ENCODE results near the gene BTBD9.
"Not testable (repeated sequence)": the region's sequence is repeated elsewhere in the genome, so short reads cannot be mapped to it uniquely, and the experiment has no call there.

BTBD9 gene

DNA sequence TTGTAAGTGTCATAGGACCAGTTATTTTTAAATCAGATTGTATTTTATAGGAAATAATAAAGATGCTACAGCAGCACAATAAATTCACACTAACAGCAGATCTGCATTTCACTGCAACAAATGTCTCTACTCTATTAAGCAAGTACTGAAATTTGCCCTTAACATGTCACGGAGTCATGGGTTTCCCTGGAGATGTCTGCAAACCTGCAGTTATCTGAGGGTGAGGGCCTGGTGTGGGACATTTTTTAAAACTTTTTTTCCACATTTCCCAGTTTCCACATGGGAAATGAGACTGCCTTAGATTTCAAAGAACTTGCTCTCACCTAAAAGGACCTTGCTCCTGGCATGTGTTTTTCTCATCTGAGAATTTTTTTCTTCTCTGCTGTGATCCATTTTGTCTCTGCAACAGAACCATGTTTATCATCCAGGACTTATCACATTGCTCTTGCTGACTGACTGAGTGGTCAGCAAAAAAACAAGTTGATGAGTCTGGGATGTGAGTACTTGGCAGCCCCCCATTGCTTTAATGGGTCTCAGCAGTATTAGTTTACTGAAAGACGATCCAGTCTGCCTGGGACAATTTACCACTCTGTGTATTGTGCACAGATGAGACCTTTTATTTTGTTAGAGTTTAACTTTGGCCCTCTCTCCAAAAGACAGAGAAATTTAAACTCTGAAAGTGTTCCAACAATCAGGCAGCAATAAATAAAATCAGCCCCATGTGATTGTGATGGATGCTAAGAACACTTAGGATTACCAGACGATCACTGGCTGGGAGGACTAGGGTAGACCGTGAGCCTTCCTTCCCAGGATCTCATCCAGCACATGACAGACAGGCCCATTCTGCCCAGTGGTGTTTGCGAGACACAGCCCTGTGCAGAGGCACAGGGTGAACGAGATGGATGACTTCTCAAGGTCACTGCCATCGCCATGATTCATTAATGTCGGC lies 268.8 kb downstream of the BTBD9 start:
- no peak for DNase-seq

DNA sequence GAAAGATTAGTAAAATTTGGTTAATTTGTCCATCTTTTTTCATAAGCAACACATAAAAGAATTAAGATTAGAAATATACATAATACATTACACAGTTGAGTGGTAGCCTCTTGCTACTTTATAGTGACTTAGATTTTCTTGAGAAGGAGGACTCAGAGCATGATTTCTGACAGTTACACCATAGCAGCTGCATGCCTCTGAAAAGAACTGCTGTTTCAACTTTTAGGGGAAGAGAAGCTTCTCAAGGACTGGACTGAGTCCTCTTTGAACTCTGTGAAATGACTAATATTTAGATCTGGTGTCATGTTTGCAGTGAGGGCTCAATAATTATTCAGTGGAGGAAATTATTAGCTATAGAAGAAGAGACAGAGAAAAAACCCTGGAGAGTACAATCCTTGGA lies 272.5 kb downstream of the BTBD9 start:
- DNase-seq: no peak

DNA sequence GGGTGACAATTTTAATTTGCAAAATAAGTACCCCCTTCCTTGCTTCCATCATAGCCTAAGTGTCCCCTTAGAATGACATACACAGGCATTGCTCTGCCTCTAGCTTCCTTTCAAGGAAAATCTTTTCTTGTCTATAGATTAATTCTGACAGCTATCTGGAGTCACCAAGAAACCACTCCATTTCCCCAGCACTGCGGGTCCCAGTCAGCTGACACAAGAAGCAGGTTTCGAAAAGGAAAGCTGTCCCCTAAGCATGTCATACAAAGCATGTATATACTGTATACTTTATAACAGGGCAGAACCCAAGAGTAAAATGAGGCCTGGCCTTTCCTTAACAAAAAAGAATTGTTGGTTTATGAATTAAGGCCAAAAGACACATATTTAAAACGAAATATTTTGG lies 273.5 kb downstream of the BTBD9 start:
- no peak for DNase-seq

DNA sequence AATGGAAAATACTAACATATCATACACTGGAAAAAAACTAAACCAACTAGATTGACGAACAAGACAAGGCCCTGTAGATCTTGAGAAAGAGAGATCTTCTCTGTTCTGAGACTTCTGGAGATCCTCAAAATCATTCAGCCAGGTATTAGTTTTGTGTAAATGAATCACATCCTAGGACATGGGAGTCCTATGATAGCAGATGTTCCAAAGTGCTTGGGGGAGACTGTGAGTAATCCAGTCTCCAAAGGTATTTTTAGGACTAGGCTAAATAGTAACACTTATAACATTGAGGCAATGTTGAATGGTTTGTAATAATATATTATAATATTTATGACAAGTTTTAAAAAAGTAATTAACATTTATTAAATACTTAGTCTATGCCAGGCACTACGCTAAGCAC lies 275.0 kb downstream of the BTBD9 start:
- no peak for DNase-seq

DNA sequence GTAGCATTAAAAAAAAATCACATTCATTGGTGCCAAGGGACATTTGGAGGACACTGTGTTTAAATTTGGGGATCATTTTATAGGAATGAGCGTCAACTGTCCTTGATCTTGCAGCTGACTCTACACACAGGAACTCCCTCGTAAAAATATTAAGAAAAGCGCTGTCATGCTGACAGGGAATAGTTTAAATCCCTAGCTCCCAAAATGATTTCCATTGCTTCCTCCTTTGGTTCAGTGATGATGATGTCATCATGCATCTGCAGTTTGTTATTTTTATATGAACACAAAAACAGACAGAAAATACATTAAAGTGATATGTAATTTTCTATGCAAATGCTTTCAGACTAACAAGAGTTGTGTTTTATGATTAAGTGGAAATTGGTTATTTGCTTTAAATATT lies 275.6 kb downstream of the BTBD9 start:
- no peak for DNase-seq

DNA sequence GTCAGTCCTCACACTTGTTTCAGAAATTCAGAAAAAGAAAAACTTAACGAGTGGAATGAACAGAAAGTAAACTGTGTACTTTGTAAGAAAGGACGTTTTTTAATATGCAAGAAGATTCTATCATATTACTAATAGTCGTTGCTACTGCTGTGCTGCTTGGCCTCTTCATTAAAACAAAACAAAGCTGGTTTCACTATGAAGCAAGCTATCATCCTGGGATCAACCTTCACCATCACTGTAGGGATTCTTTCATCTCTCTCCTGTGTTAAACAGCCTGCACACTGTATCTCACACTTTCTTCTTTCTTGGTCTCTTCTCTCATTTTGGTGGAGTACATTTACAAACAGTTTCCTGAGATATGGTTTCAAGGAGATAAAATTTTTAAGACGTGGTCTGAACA lies 284.2 kb downstream of the BTBD9 start:
- no peak for DNase-seq

DNA sequence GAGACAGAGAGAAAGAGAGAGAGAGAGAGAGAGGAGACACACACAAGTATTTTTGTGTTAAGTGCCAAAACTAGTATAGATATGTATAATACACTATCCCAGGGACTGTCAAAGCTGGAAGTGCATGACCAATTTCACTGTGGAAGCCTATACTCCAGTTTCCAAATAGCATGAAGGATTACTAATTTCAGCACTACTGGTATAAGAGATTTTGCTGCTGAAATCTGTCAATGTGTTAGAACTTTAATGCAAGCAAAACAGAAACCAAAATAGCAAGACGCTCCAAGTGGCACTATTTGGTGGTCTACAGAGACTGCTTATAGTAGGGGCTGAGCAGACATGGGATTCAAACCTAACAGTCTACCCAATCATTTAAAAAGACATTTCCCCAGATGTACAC lies 284.8 kb downstream of the BTBD9 start:
- DNase-seq: no peak

DNA sequence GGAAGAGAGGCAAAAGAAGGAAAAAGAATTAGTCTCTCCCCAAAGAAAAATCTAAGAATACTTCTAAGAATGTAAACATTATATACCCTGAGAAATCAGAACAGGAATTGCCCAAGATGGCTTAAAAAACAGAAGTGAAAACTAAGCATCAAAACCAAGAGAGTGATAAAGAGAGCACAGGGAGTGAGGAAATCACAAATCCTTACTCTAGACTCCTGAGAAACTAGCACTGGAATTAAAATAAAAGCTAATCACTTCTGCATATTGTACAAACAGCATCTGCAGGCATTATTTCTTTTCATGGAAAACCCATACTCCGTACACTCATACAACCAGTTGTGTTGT lies 285.7 kb downstream of the BTBD9 start:
- no peak for DNase-seq

DNA sequence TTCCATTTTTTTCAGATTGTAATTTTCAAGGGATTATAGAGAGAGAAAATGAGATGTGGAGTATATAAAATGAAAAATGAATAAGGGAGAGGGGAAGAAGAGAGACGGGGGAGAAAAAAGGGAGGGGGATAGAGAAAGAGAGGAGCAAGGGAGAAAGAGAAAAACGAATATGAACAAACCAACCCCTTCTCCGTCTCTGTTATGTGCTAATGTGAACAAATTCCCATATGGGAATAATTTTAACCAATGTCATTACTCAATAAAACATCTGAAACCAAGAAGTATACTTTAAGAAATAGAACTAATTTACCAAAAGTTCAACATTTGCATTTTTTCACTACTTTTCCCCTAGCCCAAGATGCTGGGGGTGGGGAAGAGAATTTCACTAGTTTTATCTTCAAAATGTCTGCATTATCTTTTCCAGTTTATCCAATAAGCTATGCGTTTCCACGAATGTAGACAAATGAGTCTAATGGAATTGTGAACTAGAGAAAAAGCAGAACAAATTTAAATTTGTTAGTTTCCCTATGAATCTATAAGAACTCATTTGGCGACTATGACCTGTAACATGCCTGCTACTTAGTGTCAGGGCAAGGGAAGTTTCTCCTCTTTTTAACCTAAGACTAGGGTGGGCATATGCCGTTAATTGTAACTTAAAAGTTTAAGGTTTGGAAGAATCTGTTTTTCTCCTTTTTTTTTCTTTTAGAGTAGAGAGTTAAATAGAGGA lies 286.3 kb downstream of the BTBD9 start:
- DNase-seq: no peak

DNA sequence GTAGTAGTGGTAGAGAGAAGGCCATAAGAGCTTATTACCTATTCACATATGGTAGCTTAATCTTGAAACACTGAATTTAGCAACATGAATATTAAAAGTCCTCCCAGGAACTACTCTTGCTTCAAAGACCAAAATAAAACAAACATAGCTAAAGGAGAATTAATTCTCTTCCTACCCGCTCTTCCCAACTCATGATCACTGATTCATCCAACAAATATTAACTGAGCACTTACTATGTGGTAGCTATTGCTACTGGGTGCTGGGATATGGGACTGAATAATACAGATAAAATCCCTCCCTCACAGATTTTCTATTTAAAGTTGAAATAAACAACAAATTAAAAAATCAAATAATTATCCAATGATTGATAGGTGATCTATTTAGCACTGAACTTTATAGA lies 287.1 kb downstream of the BTBD9 start:
- no peak for DNase-seq

DNA sequence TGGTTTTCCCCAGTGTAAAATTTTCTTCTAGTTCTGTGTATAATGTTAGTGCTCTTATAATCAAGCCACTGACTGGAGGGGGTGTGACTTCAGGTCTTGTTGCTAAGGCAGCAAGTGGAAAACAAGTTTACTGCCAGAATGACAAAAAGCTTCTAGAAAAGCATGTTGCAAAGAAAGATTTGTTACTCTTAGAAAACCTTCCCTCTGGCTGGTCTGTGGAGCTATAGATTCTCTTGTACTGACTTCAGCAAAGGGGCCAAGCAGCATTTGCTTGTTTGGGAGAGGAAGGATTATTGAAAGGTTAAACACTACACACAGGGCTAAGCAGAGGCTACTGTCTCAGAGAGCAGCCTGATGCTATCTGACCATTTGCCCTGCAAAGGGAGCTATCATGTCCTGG lies 288.8 kb downstream of the BTBD9 start:
- no peak for DNase-seq

DNA sequence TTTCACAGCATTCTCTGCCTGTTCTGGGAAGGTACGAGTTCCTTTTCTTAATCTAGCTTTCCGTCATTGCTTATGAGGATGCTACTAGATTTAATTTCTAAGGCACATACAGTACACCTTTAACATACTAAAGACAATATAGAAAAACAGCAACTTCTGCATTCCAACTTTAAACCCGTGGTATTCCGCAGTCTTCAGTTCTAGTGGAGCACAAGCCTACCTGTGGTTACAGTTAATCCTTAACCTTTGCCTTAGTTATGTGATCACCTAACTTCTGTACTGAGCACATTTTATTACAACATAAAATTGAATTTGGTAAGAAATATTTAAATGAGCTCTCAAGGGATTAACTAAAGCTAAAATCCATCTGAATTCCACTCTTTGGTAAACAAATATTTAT lies 289.5 kb downstream of the BTBD9 start:
- DNase-seq: no peak

DNA sequence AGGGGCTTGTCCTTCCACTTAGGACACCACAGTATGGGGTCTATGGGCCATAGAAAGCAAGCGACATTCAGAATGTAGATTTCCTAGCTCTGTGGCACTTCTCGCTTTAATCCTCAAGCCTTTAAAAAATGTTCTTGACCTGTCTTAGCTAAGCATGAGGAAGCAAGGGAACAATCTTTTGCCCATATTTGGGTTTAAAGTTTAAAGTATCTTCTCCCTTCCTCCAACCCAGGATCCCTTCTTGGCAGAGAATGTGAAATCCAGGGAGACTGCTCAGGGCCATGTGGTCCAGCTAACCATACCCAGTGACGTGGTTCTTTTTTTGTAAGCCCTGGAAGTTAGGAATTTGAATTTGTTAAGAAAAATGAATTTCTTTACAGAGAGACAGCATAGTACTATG lies 289.9 kb downstream of the BTBD9 start:
- DNase-seq: no peak

DNA sequence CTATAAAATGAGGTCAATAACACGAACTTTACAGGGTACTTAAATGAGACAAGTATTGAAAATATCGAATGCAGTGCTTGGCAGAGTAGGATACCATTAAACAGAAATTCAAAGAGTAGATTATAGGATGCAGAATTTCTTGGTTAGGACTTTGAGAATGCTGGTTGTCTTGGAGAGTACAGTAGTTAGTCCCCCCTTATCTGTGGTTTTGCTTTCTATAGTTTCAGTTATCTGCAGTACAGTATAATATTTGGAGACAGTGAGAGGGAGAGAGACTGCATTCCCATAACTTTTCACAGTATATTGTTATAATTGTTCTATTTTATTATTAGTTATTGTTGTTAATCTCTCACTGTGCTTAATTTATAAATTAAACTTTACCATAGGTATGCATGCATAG lies 290.5 kb downstream of the BTBD9 start:
- DNase-seq: no peak

DNA sequence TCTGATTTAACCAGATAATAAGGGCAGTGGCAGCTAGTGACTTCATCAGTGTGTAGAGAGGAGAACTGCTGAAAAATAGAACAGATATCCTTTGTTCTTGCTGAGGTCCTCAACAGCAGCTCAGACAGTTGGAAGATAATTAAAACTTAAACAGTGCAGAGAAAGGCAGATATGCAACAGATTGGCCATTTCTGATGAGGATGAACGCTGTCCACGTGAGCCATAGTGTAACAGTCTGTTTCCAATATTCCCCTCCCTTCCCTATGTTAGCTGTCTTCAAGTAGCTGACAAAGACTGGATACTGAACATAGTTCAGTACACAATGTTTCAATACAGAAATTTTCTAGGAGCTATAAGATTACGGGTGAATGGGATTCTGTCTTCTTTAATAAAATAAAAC lies 291.4 kb downstream of the BTBD9 start:
- no peak for DNase-seq

DNA sequence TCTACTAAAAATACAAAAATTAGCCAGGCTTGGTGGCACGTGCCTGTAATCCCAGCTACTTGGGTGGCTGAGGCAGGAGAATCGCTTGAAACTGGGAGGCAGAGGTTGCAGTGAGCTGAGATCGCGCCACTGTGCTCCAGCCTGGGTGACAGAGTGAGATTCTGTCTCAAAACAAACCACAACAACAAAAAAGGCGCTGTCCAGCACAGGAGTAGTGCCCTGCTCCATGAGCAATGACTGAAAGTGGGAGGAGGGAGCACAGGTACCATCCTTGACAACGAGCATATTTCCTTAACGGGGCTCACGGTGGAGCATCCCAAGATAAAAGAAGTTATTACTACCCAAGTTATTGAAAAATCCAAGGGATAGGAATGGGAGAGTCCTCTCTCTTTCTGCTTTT lies 291.9 kb downstream of the BTBD9 start:
- DNase-seq: not testable (repeated sequence)

DNA sequence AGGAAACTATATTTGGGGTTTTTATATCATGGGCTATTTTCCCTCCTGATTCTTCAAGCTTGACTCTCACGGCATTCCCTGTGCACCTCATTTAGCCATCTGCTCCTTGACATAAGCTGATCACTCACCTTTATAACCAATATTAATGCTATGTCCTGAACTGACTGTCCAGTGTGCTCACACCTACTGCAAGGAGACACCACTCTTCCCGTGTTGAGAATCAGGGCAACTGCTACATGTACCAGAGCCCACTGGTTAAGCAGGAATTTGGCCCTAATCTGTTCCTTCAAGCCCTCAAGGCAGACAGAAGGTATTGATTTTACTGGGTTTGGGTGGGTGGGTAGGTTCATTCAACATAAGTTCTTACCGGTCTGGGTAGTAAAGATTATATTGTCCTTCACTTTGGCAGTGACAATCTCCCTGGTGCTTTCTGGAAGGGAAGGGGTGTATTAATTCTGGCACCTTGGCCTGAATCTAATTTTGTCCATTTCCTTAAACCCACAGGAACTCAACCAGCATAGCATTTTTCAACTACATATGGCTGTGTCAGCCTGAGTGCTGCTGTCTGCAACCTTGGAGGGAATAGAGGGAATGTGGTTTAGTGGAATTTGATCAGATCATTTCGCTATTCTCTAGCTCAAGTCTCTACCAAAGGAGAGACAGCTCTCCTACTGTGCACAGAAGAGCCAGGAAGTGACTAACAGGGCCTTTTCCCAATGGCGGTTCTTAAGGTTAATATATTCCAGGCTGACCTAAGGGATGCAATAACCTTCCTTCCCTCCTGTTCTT lies 293.2 kb downstream of the BTBD9 start:
- no peak for DNase-seq

DNA sequence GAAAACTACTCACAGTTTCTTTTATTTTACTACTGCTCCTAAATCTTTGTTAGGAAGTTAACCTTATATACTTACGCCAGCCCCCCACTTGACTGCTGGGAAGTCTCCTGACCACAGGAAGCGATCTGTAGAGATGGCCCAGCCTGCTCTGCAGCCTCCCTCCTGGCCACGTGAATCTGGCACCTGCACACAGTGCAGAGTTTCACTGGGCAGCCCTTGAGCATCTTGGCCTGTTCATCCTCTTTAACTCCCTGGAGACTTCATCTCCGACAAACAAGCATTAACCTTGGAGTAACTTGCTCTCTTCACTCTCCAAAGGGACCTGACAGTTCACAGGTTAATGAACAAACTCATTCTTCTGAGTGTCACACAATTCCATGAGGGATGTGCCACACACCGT lies 294.1 kb downstream of the BTBD9 start:
- DNase-seq: no peak

DNA sequence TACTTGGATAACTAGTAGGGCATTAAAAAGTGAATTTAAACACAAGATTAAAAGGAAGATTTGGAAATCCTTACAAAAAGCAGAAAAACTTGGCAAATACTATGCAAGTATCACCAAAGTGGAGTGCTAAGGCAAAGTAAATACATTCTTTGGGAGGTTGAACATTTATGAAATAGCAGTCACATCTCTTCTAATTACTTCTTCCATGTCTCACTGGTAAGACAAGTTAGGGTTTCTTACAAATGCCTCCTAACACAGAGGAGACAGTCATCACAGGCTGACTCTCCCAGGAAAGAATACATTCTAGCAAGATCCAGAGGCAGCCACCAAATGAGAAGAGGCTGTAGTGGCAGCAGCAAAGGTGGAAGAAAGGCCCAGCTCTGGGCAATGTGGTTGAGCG lies 298.2 kb downstream of the BTBD9 start:
- DNase-seq: no peak

DNA sequence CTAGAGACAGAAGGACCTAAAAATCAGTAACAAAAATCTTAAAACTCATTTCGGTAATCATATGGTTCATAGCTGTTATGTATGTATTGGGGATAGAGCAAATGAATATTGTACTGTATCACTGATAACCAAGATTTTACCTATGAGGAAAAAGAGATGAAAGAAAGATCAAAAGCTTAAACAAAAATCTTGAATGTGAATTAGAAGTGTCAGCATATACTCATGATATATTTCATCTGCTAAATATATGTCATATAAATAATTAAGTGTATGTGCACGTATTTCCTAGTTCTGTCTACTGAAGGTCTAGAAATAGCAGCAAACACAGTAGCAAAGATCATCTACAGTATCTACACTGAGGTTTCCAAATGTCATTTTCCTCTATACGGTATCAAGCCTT lies 299.8 kb downstream of the BTBD9 start:
- DNase-seq: no peak

DNA sequence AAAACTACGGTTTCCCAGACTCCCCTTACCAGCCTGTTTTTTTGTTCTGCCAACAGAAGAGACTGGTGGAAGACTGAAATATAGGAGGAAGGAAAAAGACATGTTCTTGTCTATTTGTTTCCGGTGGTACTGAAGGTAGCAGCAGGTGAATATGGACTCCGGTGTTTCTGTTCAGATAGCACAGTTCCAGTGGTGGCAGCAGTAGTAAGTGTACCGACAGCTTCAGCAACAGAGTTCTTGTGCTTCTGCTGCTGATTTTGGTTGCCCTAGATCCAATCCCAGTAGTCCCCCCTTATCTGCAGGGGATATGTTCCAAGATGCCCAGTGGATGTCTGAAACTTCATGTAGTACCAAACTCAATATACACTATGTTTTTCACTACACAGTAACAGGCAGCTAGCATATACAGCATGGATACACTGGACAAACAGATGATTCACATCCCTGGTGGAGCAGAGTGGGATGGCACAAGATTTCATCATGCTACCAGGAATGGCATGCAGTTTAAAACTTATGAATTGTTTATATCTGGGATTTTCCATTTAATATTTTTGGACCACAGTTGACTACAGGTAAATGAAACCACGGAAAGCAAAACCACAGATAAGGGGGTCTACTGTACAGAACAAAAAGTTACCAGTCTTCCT lies 301.8 kb downstream of the BTBD9 start:
- no peak for DNase-seq

DNA sequence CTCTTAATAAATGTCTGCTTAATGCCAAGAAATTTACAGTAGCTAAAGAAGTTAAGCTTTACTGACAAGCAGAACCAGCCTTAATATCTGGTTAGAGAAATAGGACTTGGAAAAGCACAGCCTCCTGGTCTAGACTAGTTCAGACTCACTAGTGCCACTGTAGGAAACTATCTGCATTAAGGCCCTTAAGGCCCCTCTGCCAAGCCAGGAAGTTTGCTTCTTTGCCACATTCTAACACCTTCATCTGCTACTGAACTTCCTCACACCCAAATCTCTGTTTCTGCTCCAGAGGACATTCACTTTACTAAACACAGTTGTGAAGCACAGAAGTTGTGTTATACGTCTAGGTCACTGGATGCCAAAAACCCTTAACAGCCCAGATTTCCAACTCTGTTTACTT lies 302.8 kb downstream of the BTBD9 start:
- DNase-seq: no peak

DNA sequence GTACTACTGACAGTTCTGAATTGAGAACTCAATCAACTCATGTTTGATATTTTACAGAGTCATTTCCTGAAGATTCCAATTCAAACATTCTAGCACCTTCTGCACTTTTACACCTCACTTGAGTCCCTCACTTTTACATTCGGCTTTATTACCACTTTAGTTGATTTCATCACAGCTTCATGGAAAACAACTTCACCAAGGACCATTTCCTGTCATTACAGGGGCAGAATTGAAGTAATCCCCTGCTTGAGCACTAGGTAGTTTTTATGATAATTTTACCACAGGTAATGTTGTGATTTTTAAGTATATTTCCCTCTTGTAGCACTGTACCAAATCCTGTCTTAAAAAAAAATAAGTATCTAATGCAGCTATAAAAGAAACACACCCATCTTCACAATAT lies 312.9 kb downstream of the BTBD9 start:
- no peak for DNase-seq

All from effector CD4-positive, alpha-beta T cell (primary cell).